GM23338 (cell line): Measurements from ENCODE around the gene CCDC188. TPM values are rescaled to one million over a fixed set of nuclear protein-coding genes. Genes with fewer than 3 reads are reported as not detected.

ENCODE experiments used
- ATAC-seq: fragments of 200-7000 bp; cut with Tn5 transposase; 3 replicates; pipeline ENCODE4 v1.9.1; 2020
- DNase-seq: peaks from one replicate; pipeline ENCODE4 v3.0.0-alpha.2; 2015; ENCODE audit warnings: low spot score
- H2AFZ ChIP-seq: fragments of 200-600 bp; sonication (generic); 2 replicates; pipeline ENCODE4 v1.8.0; 2016; ENCODE audit warnings: antibody characterized with exemption, mild to moderate bottlenecking, moderate library complexity
- H3F3A ChIP-seq: fragments of 200-600 bp; sonication (generic); replicated peaks from 2 replicates; pipeline ENCODE4 v1.8.0; 2017; ENCODE audit warnings: antibody characterized with exemption, mixed run types, low read depth
- H3K27ac ChIP-seq: fragments of 200-600 bp; sonication (generic); 2 replicates; pipeline ENCODE4 v1.6.1; 2016; ENCODE audit warnings: low read depth
- H3K27me3 ChIP-seq: fragments of 200-600 bp; sonication (generic); 2 replicates; pipeline ENCODE4 v1.8.0; 2016; ENCODE audit warnings: mild to moderate bottlenecking, mixed run types, moderate library complexity; ENCODE audit not compliant: insufficient read depth
- H3K36me3 ChIP-seq: fragments of 200-600 bp; sonication (generic); 2 replicates; pipeline ENCODE4 v1.8.0; 2016; ENCODE audit warnings: mild to moderate bottlenecking; ENCODE audit not compliant: insufficient read depth
- H3K4me1 ChIP-seq: fragments of 200-600 bp; sonication (generic); 2 replicates; pipeline ENCODE4 v1.8.0; 2016; ENCODE audit warnings: mild to moderate bottlenecking, moderate library complexity; ENCODE audit not compliant: insufficient read depth
- H3K4me2 ChIP-seq: fragments of 200-600 bp; sonication (generic); 2 replicates; pipeline ENCODE4 v1.7.1; 2017; ENCODE audit warnings: mixed run types
- H3K4me3 ChIP-seq: fragments of 200-600 bp; sonication (generic); 2 replicates; pipeline ENCODE4 v1.6.1; 2016; ENCODE audit warnings: mixed run types
- H3K79me2 ChIP-seq: fragments of 200-600 bp; sonication (generic); replicated peaks from 2 replicates; pipeline ENCODE4 v1.8.0; 2017; ENCODE audit warnings: mild to moderate bottlenecking; ENCODE audit not compliant: insufficient read depth
- H3K9me2 ChIP-seq: fragments of 200-600 bp; sonication (generic); 2 replicates; pipeline ENCODE4 v1.8.0; 2017; ENCODE audit not compliant: insufficient read depth
- H4K20me1 ChIP-seq: fragments of 200-600 bp; sonication (generic); replicated peaks from 2 replicates; pipeline ENCODE4 v1.8.0; 2017; ENCODE audit warnings: mild to moderate bottlenecking; ENCODE audit not compliant: insufficient read depth
- H3K27ac Mint-ChIP-seq: 2 replicates; pipeline ENCODE4 v1.8.0; 2020; ENCODE audit warnings: inconsistent platforms, mild to moderate bottlenecking, moderate library complexity, mixed read lengths
- H3K27me3 Mint-ChIP-seq: 3 replicates; pipeline ENCODE4 v1.8.0; 2022; ENCODE audit warnings: low read depth, mild to moderate bottlenecking, moderate library complexity, mixed read lengths, inconsistent platforms; ENCODE audit not compliant: insufficient read depth, poor library complexity
- H3K36me3 Mint-ChIP-seq: 3 replicates; pipeline ENCODE4 v1.8.0; 2021; ENCODE audit warnings: low read depth, mild to moderate bottlenecking, inconsistent platforms, moderate library complexity, mixed read lengths
- H3K4me1 Mint-ChIP-seq: 3 replicates; pipeline ENCODE4 v1.8.0; 2020; ENCODE audit warnings: mild to moderate bottlenecking, inconsistent platforms, mixed read lengths
- H3K4me3 Mint-ChIP-seq: 3 replicates; pipeline ENCODE4 v1.8.0; 2021; ENCODE audit warnings: moderate library complexity, mild to moderate bottlenecking, inconsistent platforms, mixed read lengths
- H3K9me3 Mint-ChIP-seq: 3 replicates; pipeline ENCODE4 v1.8.0; 2020; ENCODE audit warnings: moderate library complexity, mild to moderate bottlenecking, inconsistent platforms, mixed read lengths
- CREB1 ChIP-seq: fragments of 250-450 bp; sonication (Bioruptor Pico); IDR thresholded peaks from 2 replicates; pipeline ENCODE4 v1.5.0; 2020; ENCODE audit warnings: low read depth, mild to moderate bottlenecking, moderate library complexity
- EZH2 ChIP-seq: fragments of 200-600 bp; sonication (generic); IDR thresholded peaks from one replicate; pipeline ENCODE4 v1.8.0; 2017; ENCODE audit warnings: antibody characterized with exemption, mild to moderate bottlenecking, low read depth; ENCODE audit not compliant: unreplicated experiment
- EZH2phosphoT487 ChIP-seq: fragments of 200-600 bp; sonication (generic); IDR thresholded peaks from one replicate; pipeline ENCODE4 v1.8.1; 2018; ENCODE audit warnings: antibody characterized with exemption; ENCODE audit not compliant: unreplicated experiment
- JUNB ChIP-seq: IDR thresholded peaks from one replicate; pipeline ENCODE4 v1.6.1; 2016; ENCODE audit warnings: antibody characterized with exemption; ENCODE audit not compliant: unreplicated experiment
- POLR2AphosphoS5 ChIP-seq: IDR thresholded peaks from 2 replicates; pipeline ENCODE4 v1.6.1; 2016; ENCODE audit warnings: antibody characterized with exemption, low read depth
- STAT1 ChIP-seq: IDR thresholded peaks from one replicate; pipeline ENCODE4 v1.6.1; 2016; ENCODE audit warnings: antibody characterized with exemption; ENCODE audit not compliant: unreplicated experiment
- ZNF331 ChIP-seq: fragments of 250-450 bp; sonication (Bioruptor Pico); IDR thresholded peaks from 2 replicates; pipeline ENCODE4 v1.5.0; 2020; ENCODE audit warnings: low read depth, mild to moderate bottlenecking, moderate library complexity
- ZNF462 ChIP-seq: fragments of 250-450 bp; sonication (Bioruptor Pico); IDR thresholded peaks from 2 replicates; pipeline ENCODE4 v1.5.0; 2020; ENCODE audit warnings: mild to moderate bottlenecking, moderate library complexity
- polyA plus RNA-seq: library from polyadenylated mRNA; unstranded; fragments of >200 nt; fragmentation: Nextera tagmentation; extraction: Ambion mirVana; gene quantifications from 2 replicates; pipeline ENCODE4 v1.2.1, GENCODE V29; 2016
- total RNA-seq: library from RNA; depleted of rRNA; stranded (reverse); fragments of >200 nt; shearing (Covaris generic); gene quantifications from 2 replicates; pipeline ENCODE4 v1.2.3, GENCODE V29; 2014
- TF ChIP-seq, protein P1 (sequence below), 2 experiments: fragments of 200-600 bp in 1 of 2; sonication (generic) in 1 of 2; conservative IDR thresholded peaks; 2 replicates each; pipeline versions ENCODE4 v1.5.1 to v1.6.1; 2016 to 2017; ENCODE audit warnings: antibody characterized with exemption in 2 of 2, low read depth in 2 of 2, mild to moderate bottlenecking in 2 of 2, moderate library complexity in 1 of 2
- TF ChIP-seq, protein P2 (sequence below): IDR thresholded peaks from 2 replicates; pipeline ENCODE4 v1.6.1; 2016; ENCODE audit warnings: antibody characterized with exemption

The CCDC188 gene
- total and polyA plus RNA-seq, 2 experiments from 2014 or later, result not detected

DNA sequence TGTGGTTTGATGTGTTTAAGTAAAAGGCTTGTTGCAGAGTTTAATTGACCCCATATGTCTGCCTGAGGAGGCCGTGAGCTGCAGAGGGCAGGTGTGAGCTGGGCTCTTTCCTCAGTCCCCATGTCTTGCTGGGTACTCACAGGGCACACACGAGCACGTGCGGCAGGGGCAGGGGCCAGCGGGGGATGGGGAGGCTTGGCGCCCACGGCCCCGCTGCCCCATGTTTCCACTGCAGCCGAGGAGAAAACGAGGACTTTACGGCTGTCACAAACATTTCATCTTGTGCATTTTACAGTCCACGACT lies 24.7 kb upstream of the CCDC188 start:
- Histone ChIP-seq H4K20me1 (no peaks in the 10 kb centered on the region), H3F3A (no peaks in the 10 kb centered on the region), H3K36me3 (no peaks in the 10 kb centered on the region), H3K4me1 (no peaks in the 10 kb centered on the region), H3K4me2 (no peak overlapping the region), H3K27me3 (no peaks in the 10 kb centered on the region), H3K79me2 (no peaks in the 10 kb centered on the region), H3K27ac (no peak overlapping the region), H3K4me3 (no peak overlapping the region), H3K9me2 (no peaks in the 10 kb centered on the region), H2AFZ (no peak overlapping the region)
- Mint-ChIP-seq H3K36me3 (no peaks in the 10 kb centered on the region), H3K27me3 (peaks cover 12% of the 10 kb centered on the region), H3K27ac (no peak overlapping the region), H3K9me3 (no peaks in the 10 kb centered on the region), H3K4me1 (no peaks in the 10 kb centered on the region), H3K4me3 (no peak overlapping the region)
- TF ChIP-seq EZH2 (no peak), ZNF462 (CRISPR knock-in tag) (no peak), JUNB (no peak), STAT1 (no peak), EZH2phosphoT487 (no peak), POLR2AphosphoS5 (no peak), CREB1 (CRISPR knock-in tag) (no peak), ZNF331 (CRISPR knock-in tag) (no peak)
- TF ChIP-seq, protein P1, sequence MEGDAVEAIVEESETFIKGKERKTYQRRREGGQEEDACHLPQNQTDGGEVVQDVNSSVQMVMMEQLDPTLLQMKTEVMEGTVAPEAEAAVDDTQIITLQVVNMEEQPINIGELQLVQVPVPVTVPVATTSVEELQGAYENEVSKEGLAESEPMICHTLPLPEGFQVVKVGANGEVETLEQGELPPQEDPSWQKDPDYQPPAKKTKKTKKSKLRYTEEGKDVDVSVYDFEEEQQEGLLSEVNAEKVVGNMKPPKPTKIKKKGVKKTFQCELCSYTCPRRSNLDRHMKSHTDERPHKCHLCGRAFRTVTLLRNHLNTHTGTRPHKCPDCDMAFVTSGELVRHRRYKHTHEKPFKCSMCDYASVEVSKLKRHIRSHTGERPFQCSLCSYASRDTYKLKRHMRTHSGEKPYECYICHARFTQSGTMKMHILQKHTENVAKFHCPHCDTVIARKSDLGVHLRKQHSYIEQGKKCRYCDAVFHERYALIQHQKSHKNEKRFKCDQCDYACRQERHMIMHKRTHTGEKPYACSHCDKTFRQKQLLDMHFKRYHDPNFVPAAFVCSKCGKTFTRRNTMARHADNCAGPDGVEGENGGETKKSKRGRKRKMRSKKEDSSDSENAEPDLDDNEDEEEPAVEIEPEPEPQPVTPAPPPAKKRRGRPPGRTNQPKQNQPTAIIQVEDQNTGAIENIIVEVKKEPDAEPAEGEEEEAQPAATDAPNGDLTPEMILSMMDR (conservative IDR thresholded peaks at IDR 0.05; ENCODE audit: low read depth in 2 of 2), result no peak; a peak in 1 of 4 replicates
- TF ChIP-seq, protein P2, sequence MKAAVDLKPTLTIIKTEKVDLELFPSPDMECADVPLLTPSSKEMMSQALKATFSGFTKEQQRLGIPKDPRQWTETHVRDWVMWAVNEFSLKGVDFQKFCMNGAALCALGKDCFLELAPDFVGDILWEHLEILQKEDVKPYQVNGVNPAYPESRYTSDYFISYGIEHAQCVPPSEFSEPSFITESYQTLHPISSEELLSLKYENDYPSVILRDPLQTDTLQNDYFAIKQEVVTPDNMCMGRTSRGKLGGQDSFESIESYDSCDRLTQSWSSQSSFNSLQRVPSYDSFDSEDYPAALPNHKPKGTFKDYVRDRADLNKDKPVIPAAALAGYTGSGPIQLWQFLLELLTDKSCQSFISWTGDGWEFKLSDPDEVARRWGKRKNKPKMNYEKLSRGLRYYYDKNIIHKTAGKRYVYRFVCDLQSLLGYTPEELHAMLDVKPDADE, result no peak
- ATAC-seq, result no peak
- no peak for DNase-seq
